Measurements from ENCODE around the gene NBEAL2. TPM values are rescaled to one million over a fixed set of nuclear protein-coding genes. Genes with fewer than 3 reads are reported as not detected.

NBEAL2 gene
- polyA plus RNA-seq, 3 donors, result 41.2 to 58.2 (median 56.5) TPM

GRCh38 chr3:46943237-46944187, 36.0 kb upstream of the NBEAL2 start:
- no peak for DNase-seq

- no peak for DNase-seq
Observed at GRCh38 chr3:46944191-46944590, 35.3 kb upstream of the NBEAL2 start.

DNA sequence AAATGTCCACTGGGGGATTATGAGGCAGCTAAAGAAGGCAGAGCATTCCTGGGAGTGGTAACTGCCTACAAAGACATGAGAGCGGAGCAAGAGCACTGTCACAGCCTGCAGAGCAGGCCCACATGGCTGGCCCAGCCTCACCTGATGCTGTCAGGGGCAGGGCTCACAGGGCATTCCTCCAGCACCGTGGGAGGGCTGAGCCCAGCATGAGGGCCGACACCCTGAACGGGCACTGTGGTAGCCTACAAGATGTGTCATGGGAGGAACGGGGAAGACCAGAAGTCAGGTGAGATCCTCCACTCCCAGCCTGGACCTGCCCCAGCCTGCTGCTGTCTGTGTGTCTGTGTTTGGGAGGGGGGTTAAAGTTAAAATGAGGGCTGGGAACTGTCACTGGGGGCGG, 33.0 kb upstream of the NBEAL2 start:
- no peak for DNase-seq

GRCh38 chr3:46946856-46947545, 32.5 kb upstream of the NBEAL2 start:
- DNase-seq, result no peak

- DNase-seq, result no peak
Observed at GRCh38 chr3:46947546-46947901, 31.9 kb upstream of the NBEAL2 start.

- no peak for DNase-seq
Observed at GRCh38 chr3:46947981-46948791, 31.3 kb upstream of the NBEAL2 start.

DNA sequence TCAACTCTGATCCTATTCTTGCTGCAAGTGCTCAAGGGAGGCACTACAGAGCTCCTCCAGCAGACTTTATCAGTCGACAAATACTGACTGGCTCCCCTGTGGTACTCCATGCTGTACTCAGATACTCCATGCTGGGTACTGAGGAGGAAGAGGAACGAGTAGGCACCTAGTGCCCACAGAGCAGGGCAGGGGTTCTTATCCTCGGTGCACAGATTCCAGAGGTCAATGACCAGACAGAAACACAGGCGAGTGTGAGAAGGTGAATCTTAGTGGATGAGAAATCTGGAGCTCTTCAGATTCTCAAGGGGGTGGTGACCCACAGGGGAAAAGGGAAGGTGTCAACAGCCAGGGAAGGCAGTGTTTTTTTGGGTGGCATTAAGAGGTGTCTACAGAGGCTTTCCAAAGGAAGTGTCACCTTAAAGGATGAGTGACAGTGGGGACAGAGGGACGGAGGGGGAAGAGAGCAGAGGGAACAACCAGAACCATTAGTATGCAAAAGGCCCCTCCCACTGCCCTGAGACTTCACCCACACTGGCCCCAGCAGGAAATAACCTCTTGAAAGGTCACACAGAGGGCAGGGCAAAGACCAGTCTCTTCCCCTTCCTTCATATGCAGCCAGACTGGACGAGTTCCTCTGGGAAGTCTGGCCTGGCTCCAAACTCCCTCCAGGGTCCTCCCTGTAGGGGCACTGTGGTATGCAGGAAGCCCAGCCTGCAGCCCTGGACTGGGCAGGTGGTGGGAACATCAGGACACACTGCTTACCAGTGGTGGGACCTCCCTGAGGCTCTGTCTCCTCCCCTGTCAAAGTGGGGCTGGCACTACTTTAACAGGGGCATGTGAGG, 30.4 kb upstream of the NBEAL2 start:
- no peak for DNase-seq

DNA sequence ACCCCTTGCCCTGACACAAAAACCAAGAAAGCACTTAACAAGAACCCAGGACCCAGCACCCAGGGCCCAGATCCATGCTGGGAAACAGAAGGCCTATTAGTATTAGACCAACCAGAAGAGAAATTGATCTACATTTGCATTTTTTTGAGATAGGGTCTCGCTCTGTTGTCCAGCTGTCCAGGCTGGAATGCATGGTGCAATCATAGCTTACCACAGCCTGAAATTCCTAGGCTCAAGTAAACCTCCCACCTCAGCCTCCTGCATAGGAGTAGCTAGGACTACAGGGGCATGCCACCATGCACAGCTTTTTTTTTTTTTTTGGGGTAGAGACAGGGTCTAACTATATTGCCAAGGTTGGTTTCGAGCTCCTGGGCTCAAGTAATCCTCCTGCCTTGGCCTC, 29.3 kb upstream of the NBEAL2 start:
- no peak for DNase-seq

DNA sequence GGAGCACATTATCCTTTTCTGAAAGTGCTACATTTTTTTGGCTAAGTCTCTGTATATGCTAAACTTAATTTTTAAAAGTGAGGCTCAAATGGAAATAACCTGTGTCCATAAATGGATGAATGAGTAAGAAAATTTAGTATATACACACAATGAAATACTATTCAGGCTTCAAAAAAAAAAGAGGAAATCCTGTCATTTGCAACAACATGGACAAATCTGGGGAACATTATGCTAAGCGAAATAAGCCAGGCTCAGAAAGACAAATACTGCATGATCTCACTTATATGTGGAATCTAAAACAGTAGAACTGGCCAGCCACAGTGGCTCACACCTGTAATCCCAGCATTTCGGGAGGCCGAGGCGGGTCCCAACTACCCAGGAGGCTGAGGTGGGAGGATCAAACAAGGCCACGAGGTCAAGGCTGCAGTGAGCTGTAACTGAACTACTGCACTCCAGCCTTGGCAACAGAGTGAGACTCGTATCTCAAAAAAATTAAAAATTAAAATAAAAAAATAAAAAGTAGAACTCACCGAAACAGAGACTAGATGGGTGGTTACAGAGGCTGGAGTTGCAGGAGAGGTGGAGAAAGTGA, 28.7 kb upstream of the NBEAL2 start:
- no peak for DNase-seq

- no peak for DNase-seq
Observed at GRCh38 chr3:46952813-46953212, 26.7 kb upstream of the NBEAL2 start.

GRCh38 chr3:46953234-46954010, 26.0 kb upstream of the NBEAL2 start:
- DNase-seq, result no peak

- DNase-seq, result no peak
Observed at GRCh38 chr3:46954178-46954577, 25.3 kb upstream of the NBEAL2 start.

DNA sequence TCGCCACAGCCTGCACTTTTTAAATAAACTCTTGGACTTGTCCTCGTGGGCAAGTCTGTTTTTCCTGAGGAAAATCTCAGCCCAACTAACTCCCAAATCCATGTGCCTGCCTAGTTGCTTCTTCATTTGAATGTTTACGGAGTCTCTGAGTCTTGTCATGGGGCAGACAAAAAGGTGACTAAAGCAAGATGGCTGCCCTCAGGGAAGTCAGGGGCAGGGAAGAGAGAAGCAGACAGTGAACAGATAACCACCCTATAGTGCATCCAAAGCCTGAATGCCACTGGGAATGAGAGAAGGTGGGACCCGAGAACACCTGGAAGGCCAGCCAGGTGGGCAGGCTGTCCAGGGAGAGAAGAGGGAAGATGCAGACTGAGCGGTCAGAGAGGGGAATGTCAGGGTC, 24.3 kb upstream of the NBEAL2 start:
- no peak for DNase-seq

DNA sequence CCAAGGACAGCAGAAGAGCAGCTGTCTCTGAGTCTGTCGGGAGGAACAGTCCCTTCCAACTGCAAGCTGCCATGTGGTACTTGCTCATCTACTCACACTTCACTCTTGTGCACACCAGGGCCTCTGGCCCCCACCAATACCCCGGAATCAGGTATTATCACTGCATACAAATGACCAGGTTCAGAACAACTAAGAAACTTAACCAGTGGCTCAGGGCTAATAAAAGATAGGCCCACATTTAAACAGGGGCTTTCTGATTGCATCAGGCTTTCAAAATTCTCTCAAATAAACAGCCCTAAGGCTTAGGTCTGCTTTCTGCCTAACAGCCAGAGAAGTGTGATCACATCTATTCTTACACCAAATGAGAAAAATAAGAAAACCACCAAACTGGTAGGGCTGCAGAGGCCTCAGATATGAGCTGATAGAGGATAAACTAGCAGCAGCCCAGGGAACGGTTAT, 23.6 kb upstream of the NBEAL2 start:
- DNase-seq, result no peak

DNA sequence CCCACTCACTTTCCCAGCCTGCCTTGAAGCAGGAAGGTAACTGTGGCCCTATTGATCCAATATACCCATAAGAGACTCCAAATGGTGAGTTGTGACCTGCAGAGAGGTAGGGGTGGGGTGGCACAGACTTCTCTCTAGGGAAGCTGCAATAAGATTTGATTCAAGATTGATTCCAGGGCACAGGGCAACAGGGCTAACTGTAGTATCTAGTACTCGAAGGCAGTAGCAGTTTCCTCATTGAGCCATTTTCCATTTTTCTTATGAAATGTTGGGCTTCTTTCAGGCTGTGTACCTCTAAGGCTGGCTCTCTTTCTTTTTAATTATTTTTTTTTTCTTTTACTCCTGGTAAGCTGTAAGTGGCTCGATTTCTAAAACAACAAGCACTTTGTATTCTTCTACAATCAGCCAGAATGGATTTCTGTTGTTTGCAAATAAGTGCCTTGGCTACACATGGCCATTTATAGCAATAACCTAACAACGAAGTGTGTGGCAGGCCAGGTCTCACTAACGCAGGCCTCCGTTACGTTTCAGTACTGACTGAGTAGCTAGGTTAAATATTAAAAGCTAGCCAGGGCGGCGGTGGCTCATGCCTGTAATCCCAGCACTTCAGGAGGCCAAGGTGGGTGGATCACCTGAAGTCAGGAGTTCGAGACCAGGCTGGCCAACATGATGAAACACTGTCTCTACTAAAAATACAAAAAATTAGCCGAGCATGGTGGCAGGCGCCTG, 22.2 kb upstream of the NBEAL2 start:
- DNase-seq, result no peak

GRCh38 chr3:46958467-46959160, 20.9 kb upstream of the NBEAL2 start:
- DNase-seq, result no peak

- DNase-seq, result no peak
Observed at GRCh38 chr3:46959161-46959511, 20.3 kb upstream of the NBEAL2 start.

DNA sequence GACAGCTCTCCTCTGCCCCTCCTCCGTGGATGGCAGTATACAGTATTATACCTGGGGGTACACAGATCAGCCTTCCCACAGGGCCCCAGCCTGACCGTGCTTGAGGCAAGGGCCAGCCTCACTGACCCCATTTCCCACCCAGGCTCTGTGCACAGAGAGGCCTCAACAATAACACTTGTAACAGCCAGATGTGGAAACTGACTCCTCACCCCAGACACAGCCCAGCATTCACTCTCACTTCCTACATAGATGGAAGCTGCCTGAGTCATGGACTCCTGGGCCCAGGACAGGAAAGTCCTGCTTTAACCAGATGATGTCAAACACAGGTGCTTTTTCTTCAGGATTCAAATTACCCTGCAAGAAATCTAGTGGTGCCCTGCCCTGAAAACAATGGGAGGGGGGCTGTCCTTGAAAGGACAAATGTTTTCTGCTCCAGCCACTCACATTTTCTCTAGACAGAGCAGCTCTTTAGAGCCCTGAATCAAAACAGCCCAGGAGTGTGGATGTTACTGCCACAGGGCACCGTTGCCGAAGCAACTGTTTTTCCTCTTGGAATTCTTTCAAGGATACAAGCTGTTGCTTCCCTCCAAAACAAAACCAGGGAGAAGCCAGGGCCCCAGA, 19.3 kb upstream of the NBEAL2 start:
- no peak for DNase-seq
